ENCODE data around the gene MAGI2. TPM values are rescaled to one million over a fixed set of nuclear protein-coding genes. Genes with fewer than 3 reads are reported as not detected.
A peak's percentile ranks its signal among the peaks of the same experiment; 100 is the strongest.

Gene MAGI2
- total RNA-seq, 4 donors from 2014 or later = 0.90 to 2.4 (median 0.99) TPM

DNA sequence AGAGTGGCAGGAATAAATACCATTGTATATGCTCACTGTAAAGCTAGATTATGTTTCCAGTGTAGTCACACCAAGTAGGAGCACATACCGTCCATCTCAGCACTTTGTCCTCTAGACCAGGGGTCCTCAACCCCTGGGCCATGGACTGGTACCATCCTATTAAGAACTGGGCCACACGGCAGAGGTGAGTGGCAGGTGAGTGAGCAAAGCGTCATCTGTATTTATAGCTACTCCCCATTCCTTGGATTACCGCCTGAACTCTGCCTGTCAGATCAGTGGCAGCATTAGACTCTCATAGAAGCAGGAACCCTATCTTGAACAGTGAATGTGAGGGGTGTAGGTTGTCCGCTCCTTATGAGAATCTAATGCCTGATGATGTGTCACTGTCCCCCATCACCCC, 735.3 kb downstream of the MAGI2 start:
- ATAC-seq = peak; percentile 74 to 80
- intact Hi-C loops (cut with DNase I; ENCODE audit: low total_unique reads) = no loop called here
- peak; percentile 10 to 46 for DNase-seq

DNA sequence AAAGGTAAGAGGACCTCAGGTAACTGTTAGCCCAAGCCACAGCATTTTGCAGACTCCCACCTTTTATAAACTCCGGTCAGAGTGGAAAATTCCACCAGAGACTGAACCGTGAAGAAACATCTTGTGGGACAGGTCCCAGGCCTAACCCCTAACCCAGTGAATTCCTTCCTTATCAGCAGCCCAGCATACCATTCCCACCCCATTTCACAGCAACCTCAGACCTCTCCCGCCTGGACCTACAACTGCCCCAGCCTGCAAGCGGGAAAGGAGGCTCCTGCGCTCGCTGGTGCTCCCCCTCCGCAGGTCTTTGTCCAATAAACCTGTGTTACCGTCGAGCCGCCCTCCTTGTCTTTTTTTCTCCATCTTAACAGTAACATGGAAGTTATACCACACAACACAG, 736.6 kb downstream of the MAGI2 start:
- intact Hi-C loops (cut with DNase I; ENCODE audit: low total_unique reads) = no loop called here
- ATAC-seq (no peak), DNase-seq (no peak)

More for the DNA sequence above, 735.3 kb downstream of the MAGI2 start:
- H3K4me1 ChIP-seq = peaks cover 30 to 39% of the 10 kb centered on the region in 2 donors
- TF ChIP-seq, protein P1, sequence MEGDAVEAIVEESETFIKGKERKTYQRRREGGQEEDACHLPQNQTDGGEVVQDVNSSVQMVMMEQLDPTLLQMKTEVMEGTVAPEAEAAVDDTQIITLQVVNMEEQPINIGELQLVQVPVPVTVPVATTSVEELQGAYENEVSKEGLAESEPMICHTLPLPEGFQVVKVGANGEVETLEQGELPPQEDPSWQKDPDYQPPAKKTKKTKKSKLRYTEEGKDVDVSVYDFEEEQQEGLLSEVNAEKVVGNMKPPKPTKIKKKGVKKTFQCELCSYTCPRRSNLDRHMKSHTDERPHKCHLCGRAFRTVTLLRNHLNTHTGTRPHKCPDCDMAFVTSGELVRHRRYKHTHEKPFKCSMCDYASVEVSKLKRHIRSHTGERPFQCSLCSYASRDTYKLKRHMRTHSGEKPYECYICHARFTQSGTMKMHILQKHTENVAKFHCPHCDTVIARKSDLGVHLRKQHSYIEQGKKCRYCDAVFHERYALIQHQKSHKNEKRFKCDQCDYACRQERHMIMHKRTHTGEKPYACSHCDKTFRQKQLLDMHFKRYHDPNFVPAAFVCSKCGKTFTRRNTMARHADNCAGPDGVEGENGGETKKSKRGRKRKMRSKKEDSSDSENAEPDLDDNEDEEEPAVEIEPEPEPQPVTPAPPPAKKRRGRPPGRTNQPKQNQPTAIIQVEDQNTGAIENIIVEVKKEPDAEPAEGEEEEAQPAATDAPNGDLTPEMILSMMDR (IDR thresholded peaks at IDR 0.05 in 4 of 5, conservative IDR thresholded peaks at IDR 0.05 in 1 of 5) = no peak
- TF ChIP-seq POLR2A (IDR thresholded peaks at IDR 0.05) = no peak
- no peaks in the 10 kb centered on the region for H3K27me3 ChIP-seq
- no peaks in the 10 kb centered on the region for H3K36me3 ChIP-seq
- in situ Hi-C loops (cut with MboI; ENCODE audit: low sequenced_read_pairs in 4 of 4) = no loop called here
- H3K27ac ChIP-seq = peak overlapping the region; percentile 35 to 72 (median 70)
- H3K4me3 ChIP-seq = no peak overlapping the region
- no peaks in the 10 kb centered on the region for H3K9me3 ChIP-seq

DNA sequence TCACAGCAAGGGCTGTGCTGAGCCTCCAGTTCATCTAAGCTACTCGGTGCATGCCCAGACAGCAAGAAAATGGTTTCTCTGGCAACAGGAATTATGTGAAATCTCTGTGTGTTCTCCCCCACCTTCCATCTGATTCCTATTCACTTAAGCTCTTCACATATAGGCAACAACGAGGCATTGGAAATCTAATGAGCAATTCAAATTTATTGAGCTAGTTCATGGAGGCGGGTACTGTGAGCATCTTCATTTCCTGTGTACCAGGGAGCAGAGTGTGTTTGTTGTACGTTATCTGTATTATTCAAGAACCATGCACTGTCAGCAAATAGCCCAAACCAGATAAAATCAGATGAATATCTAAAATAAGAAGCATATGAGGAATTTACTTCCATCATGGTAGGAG, 739.1 kb downstream of the MAGI2 start:
- ATAC-seq (no peak), DNase-seq (no peak)
- H3K27ac ChIP-seq = no peak overlapping the region
- H3K36me3 ChIP-seq = no peaks in the 10 kb centered on the region
- intact Hi-C loops (cut with DNase I; ENCODE audit: low total_unique reads) = no loop called here
- peaks cover 11 to 15% of the 10 kb centered on the region in 2 donors for H3K4me1 ChIP-seq
- H3K4me3 ChIP-seq = no peak overlapping the region
- no peaks in the 10 kb centered on the region for H3K27me3 ChIP-seq
- TF ChIP-seq POLR2A (IDR thresholded peaks at IDR 0.05) = no peak
- TF ChIP-seq, protein P1 (IDR thresholded peaks at IDR 0.05 in 4 of 5, conservative IDR thresholded peaks at IDR 0.05 in 1 of 5) = no peak
- in situ Hi-C loops (cut with MboI; ENCODE audit: low sequenced_read_pairs in 4 of 4) = no loop called here
- H3K9me3 ChIP-seq = no peaks in the 10 kb centered on the region

More for the DNA sequence above, 736.6 kb downstream of the MAGI2 start:
- no peak overlapping the region for H3K4me3 ChIP-seq
- peaks cover 30 to 34% of the 10 kb centered on the region in 2 donors for H3K4me1 ChIP-seq
- no peak overlapping the region for H3K27ac ChIP-seq
- TF ChIP-seq, protein P1 (IDR thresholded peaks at IDR 0.05 in 4 of 5, conservative IDR thresholded peaks at IDR 0.05 in 1 of 5) = no peak
- in situ Hi-C loops (cut with MboI; ENCODE audit: low sequenced_read_pairs in 4 of 4) = no loop called here
- H3K9me3 ChIP-seq = no peaks in the 10 kb centered on the region
- no peaks in the 10 kb centered on the region for H3K27me3 ChIP-seq
- no peaks in the 10 kb centered on the region for H3K36me3 ChIP-seq

DNA sequence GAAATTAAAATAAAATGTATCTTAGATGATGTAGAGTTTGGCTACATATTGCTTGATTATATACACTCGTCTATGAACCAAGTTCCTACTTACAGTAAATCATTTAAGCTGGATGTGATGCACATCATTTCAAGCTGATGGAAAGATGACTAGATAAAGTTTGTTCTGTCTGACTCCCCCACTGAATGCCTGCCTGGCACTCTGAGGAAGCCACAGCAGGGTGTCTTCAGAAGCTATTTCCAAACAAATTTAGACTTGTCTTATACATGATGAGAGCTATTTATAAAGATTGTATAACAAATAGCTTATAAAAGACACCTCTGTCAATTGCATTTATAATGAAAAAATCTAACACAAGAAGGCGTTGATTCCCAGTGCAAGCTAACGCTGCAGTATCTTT, 741.4 kb downstream of the MAGI2 start:
- intact Hi-C loops (cut with DNase I; ENCODE audit: low total_unique reads) (no loop called here), in situ Hi-C loops (cut with MboI; ENCODE audit: low sequenced_read_pairs in 4 of 4) (no loop called here)
- ATAC-seq (no peak), DNase-seq (no peak)
- TF ChIP-seq POLR2A (IDR thresholded peaks at IDR 0.05) = no peak
- TF ChIP-seq, protein P1 (IDR thresholded peaks at IDR 0.05 in 4 of 5, conservative IDR thresholded peaks at IDR 0.05 in 1 of 5) = no peak
- Histone ChIP-seq H3K27me3 (no peaks in the 10 kb centered on the region), H3K4me3 (no peak overlapping the region), H3K9me3 (no peaks in the 10 kb centered on the region), H3K27ac (no peak overlapping the region), H3K4me1 (no peaks in the 10 kb centered on the region), H3K36me3 (no peaks in the 10 kb centered on the region)

DNA sequence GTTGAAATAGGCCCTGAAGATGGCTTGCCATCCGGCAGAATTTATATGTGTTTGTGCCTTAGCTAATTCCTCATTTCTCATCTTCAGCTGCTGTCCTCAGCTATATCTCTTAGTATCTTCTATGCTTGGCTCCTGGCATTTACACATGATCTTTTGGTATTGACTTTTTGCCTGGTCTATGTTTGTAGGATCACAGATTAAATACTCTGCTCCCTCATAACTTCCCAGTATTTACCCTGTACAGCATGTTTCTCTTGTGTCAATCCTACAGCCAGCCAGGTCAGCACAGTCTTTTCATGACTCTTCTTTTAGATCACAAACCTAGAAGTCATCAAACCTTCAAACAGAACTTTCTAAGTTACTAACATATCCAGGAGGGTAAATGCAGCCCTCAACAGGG, 743.8 kb downstream of the MAGI2 start:
- TF ChIP-seq, protein P1 (IDR thresholded peaks at IDR 0.05 in 4 of 5, conservative IDR thresholded peaks at IDR 0.05 in 1 of 5) = no peak
- TF ChIP-seq POLR2A (IDR thresholded peaks at IDR 0.05) = no peak

More for the DNA sequence above, 743.8 kb downstream of the MAGI2 start:
- H3K4me1 ChIP-seq = no peaks in the 10 kb centered on the region
- no peaks in the 10 kb centered on the region for H3K9me3 ChIP-seq
- no peak overlapping the region for H3K4me3 ChIP-seq
- H3K36me3 ChIP-seq = no peaks in the 10 kb centered on the region
- ATAC-seq (no peak), DNase-seq (no peak)
- in situ Hi-C loops (cut with MboI; ENCODE audit: low sequenced_read_pairs in 4 of 4) (no loop called here), intact Hi-C loops (cut with DNase I; ENCODE audit: low total_unique reads) (no loop called here)
- no peak overlapping the region for H3K27ac ChIP-seq
- no peaks in the 10 kb centered on the region for H3K27me3 ChIP-seq
